ENCODE results near the gene RCSD1. TPM values are rescaled to one million over a fixed set of nuclear protein-coding genes. Genes with fewer than 3 reads are reported as not detected.

Gene RCSD1
- total and polyA plus RNA-seq, 2 donors (not counting 3 experiments of a cell fraction or from before 2014, with no cell fraction given): 0.08 to 1.00 TPM

DNA sequence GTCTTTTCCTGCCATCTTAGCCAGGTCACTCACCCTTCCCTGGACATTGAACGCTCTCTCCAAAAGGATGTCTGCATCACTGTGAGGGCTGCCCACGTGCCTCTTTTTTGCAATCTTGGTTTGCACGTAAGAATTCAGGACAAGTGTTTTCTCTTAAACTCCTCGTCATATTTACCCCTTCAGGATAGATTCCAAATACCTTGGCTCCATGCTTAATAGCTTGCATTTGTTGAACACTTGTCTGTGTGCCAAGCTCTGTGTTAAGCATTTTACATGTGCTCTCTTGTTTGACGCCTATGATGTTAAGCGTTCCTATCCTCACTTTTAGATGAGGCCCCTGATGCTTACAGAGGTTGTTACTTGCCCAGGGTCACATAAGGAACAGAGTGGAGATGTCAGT is 29.8 kb downstream of the RCSD1 start:
- peaks cover 0 to 5% of the 10 kb centered on the region in 2 experiments for H3K27me3 ChIP-seq (ENCODE audit: control insufficient read depth in 2 of 2, insufficient read depth in 2 of 2, low read length in 2 of 2)
- no peak overlapping the region for H2AFZ ChIP-seq (ENCODE audit: low read depth, low read length)
- TF ChIP-seq FOS (IDR thresholded peaks at IDR 0.05; ENCODE audit: borderline replicate concordance, insufficient read depth, low read length): no peak
- no peak for TF ChIP-seq MYC (IDR thresholded peaks at IDR 0.05; ENCODE audit: low read depth, low read length)
- CTCF ChIA-PET: interaction anchor here (2.1 kb wide), 1 partner anchor 28 kb away, joined by 10 read pairs; no protein-coding TSS in a partner anchor
- H3K9ac ChIP-seq (replicated peaks; ENCODE audit: extremely low read depth, insufficient read depth, low read length): no peak overlapping the region
- no peaks in the 10 kb centered on the region for H3K9me1 ChIP-seq (replicated peaks; ENCODE audit: control insufficient read depth, extremely low read depth, insufficient read depth, low read length)
- no TSS peak for BruUV-seq (replicated peaks)
- H3K4me3 ChIP-seq (replicated peaks in 1 of 3; ENCODE audit: insufficient read depth in 1 of 3, low read depth in 1 of 3, low read length in 3 of 3): no peak overlapping the region
- DNase-seq (ENCODE audit: low read depth, low spot score) (no peak), FAIRE-seq (no peak)
- H3K9me3 ChIP-seq (replicated peaks; ENCODE audit: control insufficient read depth, insufficient read depth, low read length): no peaks in the 10 kb centered on the region
- intact Hi-C loops (cut with micrococcal nuclease) (loop anchor here (5.0 kb wide), 1 partner anchor 43 kb away; no protein-coding TSS in a partner anchor), dilution Hi-C loops (cut with MboI; ENCODE audit: extremely low pct_ligation_motif_present, low sequenced_read_pairs) (no loop called here)
- no peak overlapping the region for H3K4me2 ChIP-seq (ENCODE audit: insufficient read depth, low read length)
- H3K4me1 ChIP-seq (ENCODE audit: control insufficient read depth, extremely low read depth, insufficient read depth, low read length): peaks cover 13% of the 10 kb centered on the region
- POLR2A ChIA-PET: no interaction called here
- H3K27ac ChIP-seq (ENCODE audit: insufficient read depth, low read depth, low read length): no peak overlapping the region
- no peaks in the 10 kb centered on the region for H4K20me1 ChIP-seq (replicated peaks; ENCODE audit: control insufficient read depth, extremely low read depth, insufficient read depth, low read length)
- H3K79me2 ChIP-seq (ENCODE audit: control insufficient read depth, insufficient read depth, low read length): no peaks in the 10 kb centered on the region
- no peaks in the 10 kb centered on the region for H3K36me3 ChIP-seq (ENCODE audit: control insufficient read depth in 2 of 2, extremely low read depth in 1 of 2, insufficient read depth in 2 of 2, low read length in 2 of 2)

DNA sequence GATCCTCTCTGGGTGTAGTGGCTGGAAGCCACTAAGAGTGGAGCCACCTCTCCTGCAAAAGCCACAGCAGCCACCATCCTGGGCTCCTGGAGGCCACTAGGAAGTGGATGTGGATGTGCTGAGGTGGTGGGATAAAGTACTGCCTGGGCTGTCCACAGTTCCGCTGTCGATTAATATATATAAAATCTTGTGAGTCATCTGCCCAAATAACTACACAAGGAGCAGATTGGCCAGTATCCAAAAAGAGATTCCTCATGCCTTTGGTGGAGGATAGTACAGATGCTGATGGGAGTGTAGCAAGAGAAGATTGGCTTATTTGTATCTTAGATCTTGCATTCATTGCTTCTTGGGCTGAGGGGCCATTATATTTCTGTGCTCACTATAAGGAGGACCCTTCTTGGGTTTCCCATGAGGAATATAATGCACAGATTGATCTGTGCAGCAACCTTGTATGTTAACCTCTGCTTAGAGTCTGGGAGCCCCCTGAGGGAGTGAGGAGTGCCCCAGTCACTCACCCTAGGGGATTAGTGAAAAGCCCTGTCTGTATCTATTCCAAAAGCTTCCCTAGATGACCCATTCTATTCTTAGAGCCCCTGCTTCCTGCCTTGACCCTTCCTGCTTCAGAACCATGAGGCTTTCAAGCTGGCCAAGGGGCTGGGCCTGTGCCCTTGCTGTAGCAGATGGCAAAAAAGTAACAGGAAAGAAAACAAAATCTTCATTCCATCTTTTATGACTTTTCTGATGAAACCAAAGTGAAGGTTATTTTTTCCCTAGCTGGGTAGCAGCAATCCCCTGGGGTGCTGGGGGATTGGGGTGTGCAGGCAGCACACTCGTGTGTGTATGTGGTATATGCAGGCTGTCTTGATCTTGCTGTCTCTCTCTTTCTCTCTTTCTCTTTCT is 31.7 kb downstream of the RCSD1 start:
- TF ChIP-seq, protein P1, sequence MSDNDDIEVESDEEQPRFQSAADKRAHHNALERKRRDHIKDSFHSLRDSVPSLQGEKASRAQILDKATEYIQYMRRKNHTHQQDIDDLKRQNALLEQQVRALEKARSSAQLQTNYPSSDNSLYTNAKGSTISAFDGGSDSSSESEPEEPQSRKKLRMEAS (IDR thresholded peaks at IDR 0.05; ENCODE audit: insufficient read depth, insufficient read length): no peak
- TF ChIP-seq JUN (IDR thresholded peaks at IDR 0.05; ENCODE audit: borderline replicate concordance, insufficient read depth, insufficient read length, low read depth): no peak
- no peak for TF ChIP-seq POLR2A (IDR thresholded peaks at IDR 0.05; ENCODE audit: low read depth, low read length)
- TF ChIP-seq MYC (IDR thresholded peaks at IDR 0.05; ENCODE audit: low read depth, low read length): no peak
- peak; percentile 13 for TF ChIP-seq FOS (IDR thresholded peaks at IDR 0.05; ENCODE audit: borderline replicate concordance, insufficient read depth, low read length)
- TF ChIP-seq GATA2 (IDR thresholded peaks at IDR 0.05; ENCODE audit: insufficient read depth, insufficient read length, low read depth, low read length): no peak
- no peak for TF ChIP-seq POLR2AphosphoS5 (IDR thresholded peaks at IDR 0.05; ENCODE audit: insufficient read depth, low read depth, low read length)
- dilution Hi-C loops (cut with MboI; ENCODE audit: extremely low pct_ligation_motif_present, low sequenced_read_pairs) (no loop called here), intact Hi-C loops (cut with micrococcal nuclease) (no loop called here)
- no peaks in the 10 kb centered on the region for H3K9me3 ChIP-seq (replicated peaks; ENCODE audit: control insufficient read depth, insufficient read depth, low read length)
- DNase-seq (ENCODE audit: low read depth, low spot score) (peak; percentile 22), FAIRE-seq (no peak)
- H3K4me2 ChIP-seq (ENCODE audit: insufficient read depth, low read length): no peak overlapping the region
- no peaks in the 10 kb centered on the region for H3K79me2 ChIP-seq (ENCODE audit: control insufficient read depth, insufficient read depth, low read length)
- ChIA-PET CTCF (interaction anchor here (1.7 to 2.1 kb wide), 2 partner anchors 26 kb away, joined by 8 to 10 read pairs; no protein-coding TSS in a partner anchor), POLR2A (no interaction called here)
- no peaks in the 10 kb centered on the region for H3K36me3 ChIP-seq (ENCODE audit: control insufficient read depth in 2 of 2, extremely low read depth in 1 of 2, insufficient read depth in 2 of 2, low read length in 2 of 2)
- H3K4me1 ChIP-seq (ENCODE audit: control insufficient read depth, extremely low read depth, insufficient read depth, low read length): peaks cover 5% of the 10 kb centered on the region
- no peak overlapping the region for H3K9ac ChIP-seq (replicated peaks; ENCODE audit: extremely low read depth, insufficient read depth, low read length)
- peaks cover 0 to 5% of the 10 kb centered on the region in 2 experiments for H3K27me3 ChIP-seq (ENCODE audit: control insufficient read depth in 2 of 2, insufficient read depth in 2 of 2, low read length in 2 of 2)
- no TSS peak for BruUV-seq (replicated peaks)
- H2AFZ ChIP-seq (ENCODE audit: low read depth, low read length): no peak overlapping the region
- no peaks in the 10 kb centered on the region for H4K20me1 ChIP-seq (replicated peaks; ENCODE audit: control insufficient read depth, extremely low read depth, insufficient read depth, low read length)
- no peak overlapping the region for H3K27ac ChIP-seq (ENCODE audit: insufficient read depth, low read depth, low read length)
- no peaks in the 10 kb centered on the region for H3K9me1 ChIP-seq (replicated peaks; ENCODE audit: control insufficient read depth, extremely low read depth, insufficient read depth, low read length)
- no peak overlapping the region for H3K4me3 ChIP-seq (replicated peaks in 1 of 3; ENCODE audit: insufficient read depth in 1 of 3, low read depth in 1 of 3, low read length in 3 of 3)
